SK-N-MC (cell line): Measurements from ENCODE around the gene CEACAM1.

Experiments used
- EZH2 ChIP-seq: fragments of 200-600 bp; sonication (generic); IDR thresholded peaks from one replicate; pipeline ENCODE4 v1.6.1; 2017; ENCODE audit warnings: antibody characterized with exemption
- POLR2AphosphoS5 ChIP-seq: IDR thresholded peaks from 2 replicates; pipeline ENCODE4 v1.6.1; 2012; ENCODE audit warnings: mild to moderate bottlenecking, low read depth, low read length, borderline replicate concordance

- TF ChIP-seq EZH2 = no peak
- TF ChIP-seq POLR2AphosphoS5 = no peak
These were observed 4.0 kb downstream of the CEACAM1 start for GRCh38 chr19:42524250-42524649.
